NCI-H69 (cell line): ENCODE data around the gene MIA2.
"Not testable (repeated sequence)": the region's sequence is repeated elsewhere in the genome, so short reads cannot be mapped to it uniquely, and the experiment has no call there.

Experiments
- DNase-seq: peaks from one replicate; lab custom pipeline; 2025; lab: John Stamatoyannopoulos, UW

Gene MIA2

DNA sequence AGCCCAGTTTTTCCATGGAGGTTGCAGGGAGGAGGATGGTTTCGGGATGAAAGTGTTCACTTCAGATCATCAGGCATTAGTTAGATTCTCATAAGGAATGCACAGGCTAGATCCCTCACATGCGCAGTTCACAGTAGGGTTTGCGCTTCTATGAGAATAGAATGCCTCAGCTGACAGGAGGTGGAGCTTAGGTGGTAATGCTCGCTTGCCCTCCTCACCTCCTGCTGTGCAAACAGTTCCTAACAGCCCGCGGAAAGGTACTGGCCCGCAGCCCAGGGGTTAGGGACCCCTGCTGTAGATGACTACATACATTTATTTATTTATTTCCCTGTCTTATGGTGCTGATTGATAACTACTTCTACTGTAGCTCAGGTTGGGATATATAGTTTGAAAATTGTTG, 105.3 kb downstream of the MIA2 start:
- peak; percentile 98 for DNase-seq

DNA sequence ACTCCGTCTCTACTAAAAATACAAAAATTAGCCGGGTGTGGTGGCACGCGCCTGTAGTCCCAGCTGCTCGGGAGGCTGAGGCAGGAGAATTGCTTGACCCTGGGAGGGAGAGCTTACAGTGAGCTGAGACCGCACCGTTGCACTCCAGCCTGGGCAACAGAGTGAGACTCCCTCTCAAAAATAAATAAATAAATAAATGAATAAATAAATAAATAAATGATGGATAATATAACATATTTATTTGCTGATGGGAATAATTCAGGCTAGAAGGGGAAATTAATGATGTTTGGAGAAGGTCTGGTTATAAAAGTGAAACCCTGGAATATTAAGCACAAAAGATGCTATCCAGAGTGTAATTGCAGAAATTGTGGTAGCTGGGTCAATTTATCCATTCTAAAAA, 107.4 kb downstream of the MIA2 start:
- DNase-seq = not testable (repeated sequence)

DNA sequence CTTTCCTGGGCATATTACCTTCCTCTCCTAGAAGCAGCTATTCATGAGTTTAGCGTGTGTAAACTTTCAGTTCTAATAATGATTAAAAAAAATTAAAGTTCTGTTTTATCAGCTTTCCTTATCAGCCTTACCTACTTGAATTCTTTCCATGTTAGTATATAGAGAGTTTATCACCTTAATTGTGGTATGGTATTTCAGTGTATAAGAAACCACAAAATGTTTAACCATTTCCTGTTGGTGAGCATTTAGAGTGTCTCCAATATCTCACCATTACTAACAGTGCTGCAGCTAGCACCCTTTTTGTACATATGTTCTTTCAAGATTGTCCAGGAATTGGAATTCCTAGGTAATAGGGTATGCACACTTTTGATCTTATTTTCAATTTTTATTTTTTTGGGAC, 109.1 kb downstream of the MIA2 start:
- no peak for DNase-seq

DNA sequence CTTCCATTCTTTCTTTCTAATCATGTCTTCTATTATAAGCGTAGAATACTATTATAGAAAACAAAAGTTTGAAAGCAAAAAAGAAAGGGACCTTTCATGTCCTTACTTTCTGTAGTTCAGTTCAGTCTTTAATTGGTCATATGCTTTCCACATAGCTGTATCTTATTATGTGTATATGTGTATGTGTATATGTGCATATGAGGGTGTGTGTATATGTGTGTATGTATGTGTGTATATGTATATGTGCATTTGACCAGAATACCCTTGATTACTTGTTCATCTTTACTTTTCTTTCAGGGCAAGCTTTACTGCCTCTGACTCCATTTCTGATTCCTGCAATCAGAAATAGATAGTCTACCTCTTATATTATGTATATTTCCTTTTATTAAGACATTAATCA, 109.9 kb downstream of the MIA2 start:
- DNase-seq = peak; percentile 33

DNA sequence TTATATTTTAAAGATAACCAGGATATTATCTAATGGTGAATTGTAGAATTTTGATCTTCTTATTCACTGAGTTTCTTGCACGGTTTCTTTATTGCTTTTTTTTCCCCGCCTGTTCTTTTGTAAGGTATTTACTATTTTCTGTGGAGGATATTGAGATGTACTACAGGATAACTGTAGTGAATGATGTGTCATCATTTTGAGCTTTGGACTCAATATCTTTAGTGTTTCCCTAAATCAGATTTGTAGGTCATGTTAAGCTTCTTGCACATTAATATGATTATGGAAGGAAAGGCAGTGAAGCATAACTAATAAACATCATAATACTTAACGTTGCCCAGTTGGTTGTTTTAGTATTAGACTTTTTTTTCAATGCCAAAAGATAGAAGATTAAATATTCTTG, 117.2 kb downstream of the MIA2 start:
- no peak for DNase-seq

DNA sequence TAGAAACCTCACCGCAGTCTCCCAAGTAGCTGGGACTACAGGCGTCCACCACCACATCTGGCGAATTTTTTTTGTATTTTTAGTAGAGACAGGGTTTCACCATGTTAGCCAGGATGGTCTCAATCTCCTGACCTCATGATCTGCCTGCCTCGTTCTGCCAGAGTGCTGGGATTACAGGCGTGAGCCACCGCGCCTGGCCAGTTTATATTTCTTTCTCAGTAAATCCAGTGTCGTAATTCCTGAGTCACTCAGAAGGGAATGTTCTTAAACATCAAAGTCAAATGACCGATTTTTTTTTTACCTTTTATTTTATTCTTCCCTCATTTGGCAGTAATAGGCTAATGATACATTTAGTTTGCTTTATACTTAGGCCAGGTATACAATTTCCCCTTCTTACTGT, 118.0 kb downstream of the MIA2 start:
- DNase-seq = no peak

DNA sequence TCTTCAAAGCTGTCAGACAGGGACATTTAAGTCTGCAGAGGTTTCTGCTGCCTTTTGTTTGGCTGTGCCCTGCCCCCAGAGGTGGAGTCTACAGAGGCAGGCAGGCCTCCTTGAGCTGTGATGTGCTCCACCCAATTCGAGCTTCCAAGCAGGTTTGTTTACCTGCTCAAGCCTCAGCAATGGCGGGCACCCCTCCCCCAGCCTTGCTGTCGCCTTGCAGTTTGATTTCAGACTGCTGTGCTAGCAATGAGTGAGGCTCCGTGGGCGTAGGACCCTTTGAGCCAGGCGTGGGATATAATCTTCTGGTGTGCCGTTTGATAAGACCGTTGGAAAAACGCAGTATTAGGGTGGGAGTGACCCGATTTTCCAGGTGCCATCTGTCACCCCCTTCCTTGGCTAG, 125.4 kb downstream of the MIA2 start:
- DNase-seq = not testable (repeated sequence)

DNA sequence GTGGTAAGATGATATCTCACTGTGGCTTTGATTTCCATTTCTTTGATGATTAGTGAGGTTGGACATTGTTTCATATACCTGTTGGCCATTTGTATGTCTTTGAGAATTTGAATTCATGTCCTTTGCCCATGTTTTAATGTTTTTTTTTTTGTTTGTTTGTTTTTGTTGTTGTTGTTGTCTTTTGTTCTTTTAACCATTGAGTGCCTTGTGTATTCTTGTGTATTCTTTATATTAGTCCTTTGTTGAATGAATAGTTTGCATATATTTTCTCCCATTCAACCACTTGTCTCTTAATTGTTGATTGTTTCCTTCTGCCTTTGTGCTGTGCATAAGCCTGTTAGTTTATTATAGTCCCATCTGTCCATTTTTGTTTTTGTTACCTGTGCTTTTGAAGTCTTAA, 126.6 kb downstream of the MIA2 start:
- no peak for DNase-seq

DNA sequence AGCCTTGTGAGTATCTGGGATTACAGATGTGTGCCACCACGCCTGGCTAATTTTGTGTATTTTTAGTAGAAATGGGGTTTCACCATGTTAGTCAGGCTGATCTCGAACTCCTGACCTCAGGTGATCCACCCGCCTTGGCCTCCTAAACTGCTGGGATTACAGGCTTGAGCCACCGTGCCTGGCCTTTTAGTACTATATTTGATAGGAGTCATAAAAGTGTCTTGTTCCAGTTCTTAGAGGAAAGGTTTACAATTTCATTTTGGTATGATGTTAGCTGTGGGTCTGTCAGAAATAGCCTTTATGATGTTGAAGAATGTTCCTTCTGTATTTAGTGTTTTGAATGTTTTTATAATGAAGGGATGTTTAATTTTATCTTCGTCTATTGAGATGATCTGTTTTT, 127.8 kb downstream of the MIA2 start:
- not testable (repeated sequence) for DNase-seq

DNA sequence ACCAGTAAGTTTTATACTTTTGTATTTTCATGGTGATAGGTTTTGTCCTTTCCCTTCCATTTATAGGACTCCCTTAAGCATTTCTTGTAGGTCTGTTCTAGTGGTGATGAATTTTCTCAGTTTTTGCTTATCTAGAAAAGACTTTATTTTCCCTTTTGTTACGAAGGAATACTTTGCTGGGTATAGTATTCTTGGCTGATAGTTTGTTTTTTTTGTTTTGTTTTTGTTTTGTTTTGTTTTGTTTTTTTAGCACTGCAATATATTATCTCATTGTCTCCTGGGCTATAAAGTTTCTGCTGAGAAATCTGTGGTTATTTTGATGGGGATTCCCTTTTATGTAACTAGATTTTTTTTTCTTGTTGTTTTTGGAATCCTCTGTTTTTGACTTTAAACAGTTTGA, 130.8 kb downstream of the MIA2 start:
- no peak for DNase-seq

DNA sequence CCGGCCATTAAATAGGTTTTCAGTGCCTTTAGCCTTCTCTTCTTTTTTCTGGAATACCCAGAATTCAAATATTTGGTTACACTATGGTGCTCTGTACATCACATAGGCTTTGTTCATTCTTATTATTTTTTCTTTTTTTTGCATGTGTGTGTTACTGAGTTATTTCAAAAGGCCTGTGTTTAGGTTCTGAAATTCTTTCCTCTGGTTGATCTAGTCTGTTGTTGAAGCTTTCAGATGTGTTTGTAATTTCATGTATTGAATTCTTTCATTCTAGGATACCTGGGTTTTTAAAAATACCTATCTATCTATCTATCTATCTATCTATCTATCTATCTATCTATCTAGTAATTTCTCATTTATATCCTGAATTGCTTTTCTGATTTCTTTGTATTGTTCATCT, 131.6 kb downstream of the MIA2 start:
- no peak for DNase-seq

DNA sequence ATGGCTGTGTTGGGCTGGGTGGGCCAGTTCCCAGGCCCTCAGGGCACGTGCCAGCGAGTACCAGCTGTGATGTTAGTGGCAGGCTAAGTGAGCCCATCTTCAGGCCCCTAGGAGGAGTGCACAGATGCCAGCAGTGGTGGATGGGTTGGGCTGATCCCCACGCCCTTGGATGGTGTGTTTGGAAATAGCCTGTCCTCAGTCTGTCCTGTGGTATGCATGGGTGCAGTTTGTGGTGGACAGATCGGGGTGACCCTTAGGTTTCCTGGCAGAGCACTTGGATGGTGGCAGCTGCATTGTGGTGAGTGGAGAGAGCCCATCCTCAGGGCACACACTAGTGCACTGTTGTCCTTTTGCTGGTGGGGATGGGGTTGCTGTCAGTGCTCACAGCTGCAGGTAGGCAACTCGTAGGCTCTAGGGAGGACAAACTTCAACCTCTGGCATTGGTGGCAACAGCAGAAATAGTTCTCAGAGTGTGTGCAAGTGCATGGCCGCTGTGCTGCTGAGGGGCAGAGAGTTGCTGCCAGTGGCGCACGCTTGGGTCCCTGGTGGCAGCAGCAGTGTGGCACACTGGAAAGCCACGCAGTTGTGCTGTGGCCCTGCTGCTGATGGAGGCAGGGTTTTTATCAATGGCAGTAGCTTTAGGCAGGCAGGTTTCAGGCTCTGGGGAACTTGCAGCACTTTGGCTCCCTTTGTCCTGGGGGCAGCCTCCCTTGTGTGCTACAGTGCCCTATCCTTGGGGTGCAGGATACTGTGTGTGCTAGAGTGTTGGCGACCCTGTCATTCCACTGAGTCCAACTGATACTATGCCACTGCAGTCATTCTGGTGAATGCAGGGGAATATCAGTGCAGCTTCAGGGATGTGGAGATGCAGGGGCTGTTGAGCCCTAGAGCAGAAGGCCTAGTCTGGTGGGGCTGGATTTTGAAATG, 133.0 kb downstream of the MIA2 start:
- DNase-seq = no peak

DNA sequence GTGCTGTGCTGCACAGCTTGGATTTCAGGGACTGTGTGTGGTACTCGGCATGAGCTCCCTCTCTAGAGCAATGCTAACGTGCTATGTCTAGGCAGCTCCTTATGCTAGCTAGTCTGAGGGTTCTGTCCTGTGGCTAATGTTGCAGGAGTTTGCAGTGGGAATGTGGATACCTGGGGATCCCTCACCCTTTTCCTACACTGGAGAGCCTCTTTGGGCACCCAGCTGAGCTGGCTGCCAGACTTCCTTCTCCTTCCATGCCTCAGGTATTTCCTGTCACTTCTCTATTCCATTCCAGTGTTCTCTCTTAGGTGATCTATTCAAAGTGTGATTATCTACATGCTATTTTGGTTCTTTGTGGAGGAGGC, 133.7 kb downstream of the MIA2 start:
- DNase-seq = peak; percentile 33

DNA sequence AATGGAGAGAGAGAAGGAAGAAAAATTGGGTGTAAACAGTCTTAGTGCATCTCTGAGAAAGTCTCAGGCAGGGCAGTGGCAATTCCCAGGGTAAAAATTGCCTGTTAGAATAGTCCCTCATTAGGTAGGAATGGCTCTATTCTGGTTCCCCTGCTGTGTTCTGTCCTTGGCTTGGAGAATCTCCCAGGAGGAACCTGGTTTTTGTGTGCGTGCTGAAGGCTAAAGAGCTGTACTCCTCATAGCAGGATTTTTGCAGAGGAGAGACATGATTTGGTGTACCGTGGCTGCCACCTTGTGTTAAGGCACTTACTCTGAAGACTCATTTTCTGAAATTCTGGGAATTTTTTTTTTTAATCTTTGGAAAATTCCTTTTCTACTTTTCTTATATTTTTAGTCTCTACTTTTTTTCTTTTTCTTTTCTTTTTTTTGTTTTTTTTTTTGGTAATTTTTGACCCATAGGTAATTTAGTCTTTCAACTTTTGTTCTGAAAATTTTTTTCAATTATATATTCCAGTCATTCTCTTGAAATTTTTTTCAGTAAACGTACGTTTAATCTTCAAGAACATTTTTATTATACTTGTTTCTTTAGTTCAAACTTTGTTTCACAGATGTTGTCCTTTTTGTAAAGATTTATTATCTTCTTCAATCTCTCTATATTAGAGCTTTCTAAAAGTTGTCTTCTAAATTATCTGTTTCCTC, 134.7 kb downstream of the MIA2 start:
- peak; percentile 93 for DNase-seq

DNA sequence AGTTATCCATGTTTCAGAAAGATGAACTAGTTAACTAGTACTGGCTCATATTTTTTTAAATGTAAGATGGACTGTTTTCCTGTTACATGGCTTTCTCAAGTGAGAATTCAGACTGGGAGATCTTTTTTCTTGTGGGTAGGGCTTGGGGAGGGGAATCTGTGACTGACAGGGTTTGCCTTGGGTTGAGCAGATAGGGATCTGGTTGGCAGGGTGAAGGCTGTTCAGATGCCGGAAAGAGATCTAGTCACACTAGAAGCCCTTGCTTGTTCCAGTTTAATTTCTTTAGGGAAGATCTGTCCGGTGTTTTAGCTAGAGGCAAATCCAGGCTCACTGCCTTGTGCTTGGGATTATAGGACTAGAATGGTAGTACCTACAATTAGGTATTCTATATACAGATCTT, 135.3 kb downstream of the MIA2 start:
- DNase-seq = no peak

DNA sequence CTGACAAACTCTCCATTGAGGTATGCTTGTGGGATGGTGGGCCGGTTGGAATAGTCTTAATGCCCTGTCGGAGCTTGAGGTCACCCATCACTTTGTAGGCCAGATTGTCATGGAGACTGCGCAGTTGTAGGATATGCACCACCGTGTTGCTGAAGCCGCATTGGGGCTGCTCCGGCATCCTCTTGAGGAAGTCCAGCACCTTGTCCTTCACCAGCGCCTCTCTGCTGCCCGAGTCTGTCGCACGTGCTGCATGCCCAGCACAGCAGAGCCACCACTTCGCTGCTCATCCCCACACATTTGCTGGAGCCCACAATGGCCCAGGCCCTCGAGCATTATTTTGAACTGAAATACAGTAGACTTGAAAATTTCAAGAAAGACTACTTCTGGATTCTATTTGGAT, 136.7 kb downstream of the MIA2 start:
- DNase-seq = no peak

DNA sequence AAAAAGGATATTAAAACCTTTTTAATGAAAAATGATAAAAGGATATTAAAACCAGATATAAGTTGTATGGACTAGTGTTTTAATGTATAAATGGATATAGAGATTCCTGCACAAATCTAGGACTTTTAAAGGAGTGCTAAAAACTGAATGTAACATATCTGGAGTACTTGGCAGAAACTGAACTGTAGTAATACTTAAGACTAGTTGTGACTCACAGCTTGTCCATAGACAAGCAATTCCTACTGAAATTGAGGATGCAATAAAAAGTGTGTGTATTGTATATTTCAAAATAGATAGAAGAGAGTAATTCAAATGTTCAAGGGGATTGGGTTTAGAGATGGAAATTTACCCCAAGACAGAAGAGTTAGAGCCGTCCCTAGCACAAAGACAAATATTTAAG, 138.9 kb downstream of the MIA2 start:
- DNase-seq = no peak

DNA sequence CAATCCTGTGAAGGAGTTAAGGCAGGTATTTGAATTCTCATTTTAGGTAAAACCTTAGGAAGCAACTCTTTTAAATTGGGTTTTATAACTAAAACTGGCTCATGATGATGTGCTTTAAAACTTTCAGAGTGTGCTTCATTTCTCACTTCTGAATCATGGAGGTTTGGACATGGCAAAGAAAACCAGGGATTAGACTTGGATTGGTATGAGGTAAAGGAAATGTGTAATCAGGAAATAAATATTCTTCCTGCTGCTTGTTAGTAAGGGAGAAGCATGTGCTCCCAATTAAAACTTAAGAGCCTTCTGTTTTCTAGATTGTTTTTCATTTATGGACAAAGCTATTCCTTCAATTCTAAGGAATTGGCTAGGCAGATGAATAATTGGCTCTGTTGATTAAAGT, 141.1 kb downstream of the MIA2 start:
- DNase-seq = no peak

DNA sequence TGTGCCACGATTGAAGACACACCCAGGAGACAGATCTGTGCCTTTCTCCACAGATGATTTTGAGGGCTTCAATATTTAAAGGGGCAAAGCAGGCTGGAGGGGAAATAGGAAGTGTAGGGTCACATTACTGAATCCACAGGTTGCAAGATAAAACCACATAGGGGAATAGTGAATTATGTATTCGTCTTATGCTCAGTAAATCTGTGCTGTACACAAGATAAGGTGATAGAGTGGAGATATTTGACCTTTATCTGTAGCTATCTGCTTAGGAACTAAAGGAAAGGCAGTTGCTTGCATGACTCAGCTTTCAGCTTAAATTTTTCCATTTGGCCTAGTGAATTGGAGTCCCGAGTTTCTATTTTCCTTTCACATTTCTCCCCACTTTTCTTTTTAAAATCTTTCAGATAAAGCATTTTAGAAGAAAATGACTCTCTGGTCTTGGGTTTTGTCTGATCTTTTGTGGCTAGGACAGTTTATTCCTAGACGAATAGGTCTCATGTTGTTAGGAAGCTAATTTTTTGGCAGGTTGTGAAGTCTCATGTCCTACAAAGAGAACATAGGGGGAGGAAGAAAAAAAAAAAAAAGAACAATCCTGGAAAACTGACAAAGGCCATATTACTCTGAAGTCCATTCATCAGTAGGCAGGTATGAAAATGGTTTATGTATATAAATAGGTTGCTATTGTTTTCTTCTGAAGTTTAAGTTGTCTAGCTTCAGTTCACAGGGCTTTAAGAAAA, 143.1 kb downstream of the MIA2 start:
- DNase-seq = no peak

DNA sequence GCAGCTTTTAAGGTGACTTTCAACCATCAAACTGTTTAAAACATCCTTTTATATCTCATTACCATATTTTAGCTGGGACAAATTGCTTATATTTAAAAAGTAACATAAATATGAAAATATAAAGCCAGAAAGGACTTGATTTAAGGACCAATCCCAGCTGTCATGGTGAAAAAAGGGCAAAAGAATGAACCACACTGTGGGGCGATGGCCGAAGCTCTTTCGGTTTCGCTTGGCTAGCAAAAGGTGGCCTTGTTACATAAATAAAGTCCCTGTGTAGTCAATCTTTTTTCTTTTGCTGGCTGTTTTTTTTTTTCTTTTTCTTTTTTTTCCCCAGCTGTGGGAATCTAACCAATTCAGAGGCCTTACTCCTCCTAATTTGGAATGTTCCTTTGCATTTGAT, 147.7 kb downstream of the MIA2 start:
- DNase-seq = no peak

DNA sequence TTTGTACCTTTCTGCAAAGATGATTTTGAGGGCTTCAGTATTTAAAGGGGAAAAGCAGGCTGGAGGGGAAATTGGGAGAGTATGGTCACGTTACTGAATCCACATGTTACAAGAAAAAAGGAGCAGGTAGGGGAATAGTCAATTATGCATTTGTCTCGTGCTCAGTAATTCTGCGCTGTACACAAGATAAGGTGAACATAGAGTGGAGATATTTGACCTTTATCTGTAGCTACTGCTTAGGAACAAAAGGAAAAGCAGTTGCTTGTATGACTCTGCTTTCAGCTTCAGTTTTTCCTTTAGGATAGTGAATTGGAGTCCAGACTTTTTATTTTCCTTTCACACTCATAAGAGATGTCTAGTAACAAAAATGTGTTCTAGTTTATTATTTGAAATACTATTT, 148.7 kb downstream of the MIA2 start:
- no peak for DNase-seq

DNA sequence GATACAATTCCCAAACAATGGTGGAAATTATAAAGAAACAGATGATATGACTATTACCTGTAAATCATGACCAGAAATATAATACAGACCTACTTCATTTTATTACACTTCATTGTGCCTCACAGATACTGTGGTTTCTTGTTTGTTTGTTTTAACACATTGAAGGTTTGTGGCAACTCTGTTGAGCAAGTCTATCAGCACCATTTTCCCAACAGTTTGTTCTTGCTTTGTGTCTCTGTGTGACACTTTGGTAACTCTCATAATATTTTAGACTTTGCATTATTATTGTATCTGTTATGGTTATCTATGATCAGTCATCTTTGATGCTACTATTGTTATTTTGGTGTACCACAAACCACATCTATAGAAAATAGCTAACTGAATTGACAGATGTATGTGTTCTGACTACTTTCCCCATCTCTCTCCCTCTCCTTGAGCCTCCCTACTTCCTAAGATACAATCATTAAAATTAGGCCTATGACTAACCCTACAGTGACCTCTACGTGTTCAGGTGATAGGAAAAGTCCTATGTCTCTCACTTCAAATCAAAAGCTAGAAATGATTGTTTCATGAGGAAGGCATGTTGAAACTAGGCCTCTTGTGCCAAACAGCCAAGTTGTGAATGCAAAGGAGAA, 149.4 kb downstream of the MIA2 start:
- DNase-seq = no peak
